GM21360 (cell line): ENCODE results near the gene SCD5.

Experiments used
- ATAC-seq: cut with Tn5 transposase; IDR thresholded peaks from one replicate; pipeline ENCODE4 v1.9.1; 2021; ENCODE audit warnings: mild to moderate bottlenecking, moderate library complexity; ENCODE audit not compliant: unreplicated experiment

SCD5 gene

GRCh38 chr4:82697561-82697960 is 101.0 kb downstream of the SCD5 start:
- ATAC-seq = no peak

- no peak for ATAC-seq
Measured at GRCh38 chr4:82696117-82696860, 102.3 kb downstream of the SCD5 start.

- no peak for ATAC-seq
Measured at GRCh38 chr4:82694892-82695291, 103.7 kb downstream of the SCD5 start.

- ATAC-seq = no peak
Measured at GRCh38 chr4:82694046-82694445, 104.5 kb downstream of the SCD5 start.

- ATAC-seq = no peak
Measured at GRCh38 chr4:82692101-82692780, 106.4 kb downstream of the SCD5 start.

GRCh38 chr4:82691431-82691830 is 107.2 kb downstream of the SCD5 start:
- ATAC-seq = no peak

GRCh38 chr4:82688091-82688795 is 110.4 kb downstream of the SCD5 start:
- ATAC-seq = no peak

GRCh38 chr4:82687531-82687930 is 111.1 kb downstream of the SCD5 start:
- ATAC-seq = no peak

- no peak for ATAC-seq
Measured at GRCh38 chr4:82681754-82682153, 116.8 kb downstream of the SCD5 start.

GRCh38 chr4:82680834-82681233 is 117.8 kb downstream of the SCD5 start:
- ATAC-seq = no peak

- ATAC-seq = no peak
Measured at GRCh38 chr4:82679531-82679930, 119.1 kb downstream of the SCD5 start.

GRCh38 chr4:82678051-82678450 is 120.5 kb downstream of the SCD5 start:
- no peak for ATAC-seq

GRCh38 chr4:82677327-82677726 is 121.3 kb downstream of the SCD5 start:
- ATAC-seq = no peak

GRCh38 chr4:82667761-82668480 is 130.7 kb downstream of the SCD5 start:
- no peak for ATAC-seq

- no peak for ATAC-seq
Measured at GRCh38 chr4:82666970-82667665, 131.5 kb downstream of the SCD5 start.

GRCh38 chr4:82661181-82661992 is 137.2 kb downstream of the SCD5 start:
- no peak for ATAC-seq

GRCh38 chr4:82652062-82652461 is 146.5 kb downstream of the SCD5 start:
- ATAC-seq = no peak

- ATAC-seq = no peak
Measured at GRCh38 chr4:82650868-82651267, 147.7 kb downstream of the SCD5 start.

- ATAC-seq = no peak
Measured at GRCh38 chr4:82648356-82648755, 150.2 kb downstream of the SCD5 start.
